Erythroblast (primary cell): ENCODE results near the gene RNGTT.
"Not testable (repeated sequence)": the region's sequence is repeated elsewhere in the genome, so short reads cannot be mapped to it uniquely, and the experiment has no call there.

Experiments
- GATA1 ChIP-seq: IDR thresholded peaks from 2 replicates; pipeline ENCODE4 v1.6.1; 2011; ENCODE audit warnings: low read depth, mild to moderate bottlenecking, control low read depth, low read length, moderate library complexity
- POLR2A ChIP-seq: IDR thresholded peaks from 2 replicates; pipeline ENCODE4 v1.6.1; 2011; ENCODE audit warnings: mild to moderate bottlenecking, low read length

GRCh38 chr6:88907148-88907547 lies 56.3 kb downstream of the RNGTT start:
- TF ChIP-seq POLR2A, GATA1: not testable (repeated sequence)
